Measurements from ENCODE around the gene SSBP2. TPM values are rescaled to one million over a fixed set of nuclear protein-coding genes. Genes with fewer than 3 reads are reported as not detected.

Gene SSBP2
- polyA plus RNA-seq, 2 donors = 18.8 to 25.3 TPM

- no peak overlapping the region for H3K27ac ChIP-seq (ENCODE audit: low read depth in 2 of 2, low read length in 1 of 2)
- H3K4me3 ChIP-seq (ENCODE audit: low read depth in 1 of 2, low read length in 2 of 2) = no peak overlapping the region
- 75 to 78% methylated on average over 4 of the region's 4 CpGs for WGBS, 2 donors
- H3K4me1 ChIP-seq (ENCODE audit: control insufficient read depth in 2 of 2, insufficient read depth in 2 of 2, low read length in 1 of 2) = no peaks in the 10 kb centered on the region
- H3K36me3 ChIP-seq (ENCODE audit: control insufficient read depth in 2 of 2, insufficient read depth in 2 of 2, low read length in 1 of 2) = no peaks in the 10 kb centered on the region
- H3K9me3 ChIP-seq (ENCODE audit: control insufficient read depth in 2 of 2, insufficient read depth in 1 of 2, low read depth in 1 of 2, low read length in 1 of 2) = no peaks in the 10 kb centered on the region
- H3K27me3 ChIP-seq (ENCODE audit: control insufficient read depth in 1 of 2, insufficient read depth in 2 of 2, low read length in 2 of 2) = no peaks in the 10 kb centered on the region
Observed at GRCh38 chr5:81760521-81760920, 9.6 kb upstream of the SSBP2 start.

DNA sequence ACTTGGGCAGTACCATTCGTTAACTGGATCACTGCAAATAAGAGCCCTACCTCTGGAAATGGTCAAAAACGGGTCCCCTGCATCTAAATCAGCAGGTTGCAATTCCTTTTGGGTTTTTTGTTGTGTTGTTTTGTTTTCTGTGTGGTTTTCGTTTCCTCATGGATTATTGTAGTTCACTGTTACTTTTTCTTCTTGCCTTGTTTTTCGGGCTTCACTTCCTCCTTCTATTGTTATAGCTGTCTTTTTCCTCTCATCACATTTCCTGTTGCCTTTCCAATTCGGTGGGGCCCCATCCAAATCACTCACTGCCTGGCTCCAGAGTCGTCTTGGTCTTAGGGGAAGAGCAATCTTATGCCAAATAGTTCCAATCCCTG lies 8.7 kb upstream of the SSBP2 start:
- no peaks in the 10 kb centered on the region for H3K4me1 ChIP-seq (ENCODE audit: control insufficient read depth in 2 of 2, insufficient read depth in 2 of 2, low read length in 1 of 2)
- H3K4me3 ChIP-seq (ENCODE audit: low read depth in 1 of 2, low read length in 2 of 2) = no peak overlapping the region
- no peak overlapping the region for H3K27ac ChIP-seq (ENCODE audit: low read depth in 2 of 2, low read length in 1 of 2)
- H3K36me3 ChIP-seq (ENCODE audit: control insufficient read depth in 2 of 2, insufficient read depth in 2 of 2, low read length in 1 of 2) = no peaks in the 10 kb centered on the region
- WGBS, 2 donors = 63 to 70% methylated on average over 6 of the region's 6 CpGs
- H3K9me3 ChIP-seq (ENCODE audit: control insufficient read depth in 2 of 2, insufficient read depth in 1 of 2, low read depth in 1 of 2, low read length in 1 of 2) = no peaks in the 10 kb centered on the region
- no peaks in the 10 kb centered on the region for H3K27me3 ChIP-seq (ENCODE audit: control insufficient read depth in 1 of 2, insufficient read depth in 2 of 2, low read length in 2 of 2)

DNA sequence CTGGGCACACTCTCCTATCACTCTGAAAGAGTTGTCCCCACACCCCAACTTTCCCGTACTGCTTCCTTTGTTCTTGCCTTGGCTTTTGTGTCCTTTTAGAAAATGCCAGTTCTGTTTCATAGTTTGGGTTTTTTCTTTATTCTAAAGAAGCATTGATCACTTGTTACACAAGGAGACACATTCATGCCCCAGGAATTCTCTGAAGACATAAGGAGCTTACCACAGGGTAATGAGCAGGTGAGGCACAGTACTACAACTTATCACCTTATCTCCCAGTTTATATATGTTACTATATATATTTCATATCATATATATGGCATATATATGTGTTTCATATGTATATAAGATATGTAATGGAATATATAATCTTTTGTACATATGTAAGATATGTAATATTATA lies 6.5 kb upstream of the SSBP2 start:
- 63 to 78% methylated on average over 1 of the region's 1 CpG for WGBS, 2 donors
- no peaks in the 10 kb centered on the region for H3K36me3 ChIP-seq (ENCODE audit: control insufficient read depth in 2 of 2, insufficient read depth in 2 of 2, low read length in 1 of 2)
- no peaks in the 10 kb centered on the region for H3K4me1 ChIP-seq (ENCODE audit: control insufficient read depth in 2 of 2, insufficient read depth in 2 of 2, low read length in 1 of 2)
- H3K4me3 ChIP-seq (ENCODE audit: low read depth in 1 of 2, low read length in 2 of 2) = no peak overlapping the region
- H3K27me3 ChIP-seq (ENCODE audit: control insufficient read depth in 1 of 2, insufficient read depth in 2 of 2, low read length in 2 of 2) = no peaks in the 10 kb centered on the region
- H3K9me3 ChIP-seq (ENCODE audit: control insufficient read depth in 2 of 2, insufficient read depth in 1 of 2, low read depth in 1 of 2, low read length in 1 of 2) = no peaks in the 10 kb centered on the region
- H3K27ac ChIP-seq (ENCODE audit: low read depth in 2 of 2, low read length in 1 of 2) = no peak overlapping the region

GRCh38 chr5:81756016-81756415 lies 5.1 kb upstream of the SSBP2 start:
- Histone ChIP-seq H3K4me3 (ENCODE audit: low read depth in 1 of 2, low read length in 2 of 2) (no peak overlapping the region), H3K36me3 (ENCODE audit: control insufficient read depth in 2 of 2, insufficient read depth in 2 of 2, low read length in 1 of 2) (no peaks in the 10 kb centered on the region), H3K27me3 (ENCODE audit: control insufficient read depth in 1 of 2, insufficient read depth in 2 of 2, low read length in 2 of 2) (no peaks in the 10 kb centered on the region), H3K27ac (ENCODE audit: low read depth in 2 of 2, low read length in 1 of 2) (peak overlapping the region in 1 of 2 donors; percentile 33), H3K4me1 (ENCODE audit: control insufficient read depth in 2 of 2, insufficient read depth in 2 of 2, low read length in 1 of 2) (no peaks in the 10 kb centered on the region), H3K9me3 (ENCODE audit: control insufficient read depth in 2 of 2, insufficient read depth in 1 of 2, low read depth in 1 of 2, low read length in 1 of 2) (no peaks in the 10 kb centered on the region)

DNA sequence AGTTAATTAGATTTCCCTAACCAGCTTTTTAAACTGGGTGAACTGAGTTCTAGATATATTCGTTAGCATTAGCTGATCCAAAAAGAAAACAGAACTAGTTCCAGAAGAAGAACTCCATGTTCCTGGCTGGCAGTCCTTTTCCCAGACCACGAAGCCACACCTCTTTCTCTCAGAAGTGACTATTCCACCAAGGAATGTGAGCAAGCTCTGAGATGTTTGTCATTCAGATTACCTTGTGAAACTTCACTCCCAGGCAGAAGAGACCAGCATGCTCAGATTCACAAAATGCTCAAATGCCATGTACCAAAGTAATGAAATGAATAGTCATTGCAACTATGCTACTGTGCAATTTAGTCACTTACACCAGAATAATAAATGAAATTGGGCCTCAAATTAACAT lies 4.4 kb upstream of the SSBP2 start:
- Histone ChIP-seq H3K4me3 (ENCODE audit: low read depth in 1 of 2, low read length in 2 of 2) (no peak overlapping the region), H3K27me3 (ENCODE audit: control insufficient read depth in 1 of 2, insufficient read depth in 2 of 2, low read length in 2 of 2) (no peaks in the 10 kb centered on the region), H3K4me1 (ENCODE audit: control insufficient read depth in 2 of 2, insufficient read depth in 2 of 2, low read length in 1 of 2) (no peaks in the 10 kb centered on the region), H3K9me3 (ENCODE audit: control insufficient read depth in 2 of 2, insufficient read depth in 1 of 2, low read depth in 1 of 2, low read length in 1 of 2) (no peaks in the 10 kb centered on the region), H3K27ac (ENCODE audit: low read depth in 2 of 2, low read length in 1 of 2) (peak overlapping the region in 1 of 2 donors; percentile 72), H3K36me3 (ENCODE audit: control insufficient read depth in 2 of 2, insufficient read depth in 2 of 2, low read length in 1 of 2) (no peaks in the 10 kb centered on the region)
- WGBS, 2 donors = 23 to 25% methylated on average over 2 of the region's 2 CpGs

DNA sequence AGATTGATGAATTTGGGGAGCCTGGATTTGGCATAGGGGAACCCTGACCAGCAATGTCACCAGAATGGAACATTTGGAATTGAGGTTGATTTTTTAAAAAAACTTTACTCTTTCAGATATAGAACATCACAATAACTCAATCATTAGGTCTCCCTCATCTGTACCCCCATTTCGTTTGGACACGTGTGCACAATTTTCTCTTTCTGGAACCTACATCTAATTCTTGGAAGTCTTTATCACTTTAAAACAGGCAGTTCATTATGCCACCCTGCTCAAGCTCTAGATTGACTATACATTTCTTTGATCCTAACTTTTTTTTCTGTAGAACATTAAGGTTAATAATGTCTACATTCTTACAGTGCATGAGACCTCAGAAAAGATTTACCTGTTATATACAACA lies 3.7 kb upstream of the SSBP2 start:
- no peaks in the 10 kb centered on the region for H3K27me3 ChIP-seq (ENCODE audit: control insufficient read depth in 1 of 2, insufficient read depth in 2 of 2, low read length in 2 of 2)
- H3K4me3 ChIP-seq (ENCODE audit: low read depth in 1 of 2, low read length in 2 of 2) = no peak overlapping the region
- H3K27ac ChIP-seq (ENCODE audit: low read depth in 2 of 2, low read length in 1 of 2) = no peak overlapping the region
- no peaks in the 10 kb centered on the region for H3K36me3 ChIP-seq (ENCODE audit: control insufficient read depth in 2 of 2, insufficient read depth in 2 of 2, low read length in 1 of 2)
- H3K4me1 ChIP-seq (ENCODE audit: control insufficient read depth in 2 of 2, insufficient read depth in 2 of 2, low read length in 1 of 2) = no peaks in the 10 kb centered on the region
- no peaks in the 10 kb centered on the region for H3K9me3 ChIP-seq (ENCODE audit: control insufficient read depth in 2 of 2, insufficient read depth in 1 of 2, low read depth in 1 of 2, low read length in 1 of 2)
- WGBS, 2 donors = 60% methylated on average over 2 of the region's 2 CpGs

- no peak overlapping the region for H3K27ac ChIP-seq (ENCODE audit: low read depth in 2 of 2, low read length in 1 of 2)
- no peaks in the 10 kb centered on the region for H3K36me3 ChIP-seq (ENCODE audit: control insufficient read depth in 2 of 2, insufficient read depth in 2 of 2, low read length in 1 of 2)
- no peaks in the 10 kb centered on the region for H3K4me1 ChIP-seq (ENCODE audit: control insufficient read depth in 2 of 2, insufficient read depth in 2 of 2, low read length in 1 of 2)
- no peaks in the 10 kb centered on the region for H3K9me3 ChIP-seq (ENCODE audit: control insufficient read depth in 2 of 2, insufficient read depth in 1 of 2, low read depth in 1 of 2, low read length in 1 of 2)
- WGBS, 2 donors = 70 to 76% methylated on average over 2 of the region's 2 CpGs
- no peaks in the 10 kb centered on the region for H3K27me3 ChIP-seq (ENCODE audit: control insufficient read depth in 1 of 2, insufficient read depth in 2 of 2, low read length in 2 of 2)
- no peak overlapping the region for H3K4me3 ChIP-seq (ENCODE audit: low read depth in 1 of 2, low read length in 2 of 2)
Observed at GRCh38 chr5:81753429-81753828, 2.5 kb upstream of the SSBP2 start.

- H3K36me3 ChIP-seq (ENCODE audit: control insufficient read depth in 2 of 2, insufficient read depth in 2 of 2, low read length in 1 of 2) = no peaks in the 10 kb centered on the region
- no peaks in the 10 kb centered on the region for H3K27me3 ChIP-seq (ENCODE audit: control insufficient read depth in 1 of 2, insufficient read depth in 2 of 2, low read length in 2 of 2)
- 87 to 88% methylated on average over 5 of the region's 5 CpGs for WGBS, 2 donors
- H3K4me3 ChIP-seq (ENCODE audit: low read depth in 1 of 2, low read length in 2 of 2) = no peak overlapping the region
- no peaks in the 10 kb centered on the region for H3K4me1 ChIP-seq (ENCODE audit: control insufficient read depth in 2 of 2, insufficient read depth in 2 of 2, low read length in 1 of 2)
- no peaks in the 10 kb centered on the region for H3K9me3 ChIP-seq (ENCODE audit: control insufficient read depth in 2 of 2, insufficient read depth in 1 of 2, low read depth in 1 of 2, low read length in 1 of 2)
- H3K27ac ChIP-seq (ENCODE audit: low read depth in 2 of 2, low read length in 1 of 2) = no peak overlapping the region
Observed at GRCh38 chr5:81752644-81752963, 1.7 kb upstream of the SSBP2 start.

- 15 to 26% methylated on average over 27 to 37 of the region's 37 CpGs for WGBS, 2 donors
Observed at GRCh38 chr5:81751836-81752643, 1.1 kb upstream of the SSBP2 start.

DNA sequence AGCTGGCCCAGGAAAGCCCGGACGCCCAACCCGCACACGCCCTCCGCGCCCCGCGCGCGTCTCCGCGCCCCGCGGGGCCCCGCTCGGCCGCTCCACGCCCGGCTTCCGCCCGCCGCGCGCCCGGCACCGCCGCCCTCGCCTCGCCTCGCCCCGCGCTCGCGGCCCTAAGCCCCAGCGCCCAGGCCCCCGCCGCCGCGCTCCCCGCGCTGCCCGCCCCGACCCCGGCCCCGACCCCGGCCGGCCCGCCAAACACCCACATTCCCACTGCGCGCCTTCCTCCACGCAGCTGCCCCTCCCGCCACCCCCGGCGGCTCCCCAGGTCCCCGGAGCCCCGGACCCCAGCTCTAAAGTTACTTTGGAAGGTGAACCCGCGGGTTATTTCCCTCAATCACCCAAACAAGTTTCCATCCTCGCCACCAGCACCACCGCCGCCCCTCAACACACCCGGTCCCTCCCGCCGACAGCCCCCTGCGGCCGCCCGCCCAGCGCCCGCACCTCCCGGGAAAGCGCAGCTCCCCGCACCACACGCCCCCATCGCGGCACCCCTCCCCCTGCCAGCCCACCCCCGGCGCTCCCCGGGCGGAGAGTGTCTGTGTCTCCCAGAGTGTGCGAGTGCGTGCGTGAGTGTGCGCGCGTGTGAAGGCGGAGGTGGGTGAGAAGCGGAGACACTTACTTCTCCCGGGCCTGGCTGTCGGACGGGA lies 439 bp downstream of the SSBP2 start:
- Histone ChIP-seq H3K27ac (ENCODE audit: low read depth in 2 of 2, low read length in 1 of 2) (peak overlapping the region; percentile 91 to 99), H3K4me3 (ENCODE audit: low read depth in 1 of 2, low read length in 2 of 2) (peak overlapping the region; percentile 72 to 85), H3K36me3 (ENCODE audit: control insufficient read depth in 2 of 2, insufficient read depth in 2 of 2, low read length in 1 of 2) (no peaks in the 10 kb centered on the region), H3K27me3 (ENCODE audit: control insufficient read depth in 1 of 2, insufficient read depth in 2 of 2, low read length in 2 of 2) (no peaks in the 10 kb centered on the region), H3K9me3 (ENCODE audit: control insufficient read depth in 2 of 2, insufficient read depth in 1 of 2, low read depth in 1 of 2, low read length in 1 of 2) (no peaks in the 10 kb centered on the region), H3K4me1 (ENCODE audit: control insufficient read depth in 2 of 2, insufficient read depth in 2 of 2, low read length in 1 of 2) (no peaks in the 10 kb centered on the region)
- 1 to 2% methylated on average over 32 to 90 of the region's 90 CpGs for WGBS, 2 donors

More at GRCh38 chr5:81751836-81752643, 1.1 kb upstream of the SSBP2 start:
- Histone ChIP-seq H3K36me3 (ENCODE audit: control insufficient read depth in 2 of 2, insufficient read depth in 2 of 2, low read length in 1 of 2) (no peaks in the 10 kb centered on the region), H3K27ac (ENCODE audit: low read depth in 2 of 2, low read length in 1 of 2) (peak overlapping the region; percentile 84 to 98), H3K4me1 (ENCODE audit: control insufficient read depth in 2 of 2, insufficient read depth in 2 of 2, low read length in 1 of 2) (no peaks in the 10 kb centered on the region), H3K27me3 (ENCODE audit: control insufficient read depth in 1 of 2, insufficient read depth in 2 of 2, low read length in 2 of 2) (no peaks in the 10 kb centered on the region), H3K9me3 (ENCODE audit: control insufficient read depth in 2 of 2, insufficient read depth in 1 of 2, low read depth in 1 of 2, low read length in 1 of 2) (no peaks in the 10 kb centered on the region), H3K4me3 (ENCODE audit: low read depth in 1 of 2, low read length in 2 of 2) (peak overlapping the region; percentile 65 to 70)
